HG03571 (cell line): ENCODE data around the gene SPRYD3.
"Not testable (repeated sequence)": the region's sequence is repeated elsewhere in the genome, so short reads cannot be mapped to it uniquely, and the experiment has no call there.

ENCODE experiments used
- ATAC-seq: cut with Tn5 transposase; IDR thresholded peaks from one replicate; pipeline ENCODE4 v1.9.1; 2021; ENCODE audit not compliant: unreplicated experiment

SPRYD3 gene

GRCh38 chr12:53079226-53080117 lies at the start of gene SPRYD3:
SPRYD3 (minus strand) TSS chr12:53079390; CDS start chr12:53079333, 57 bp downstream.
- ATAC-seq, result peak; percentile 98

GRCh38 chr12:53127169-53127568 lies 48.0 kb upstream of the SPRYD3 start:
- no peak for ATAC-seq

- no peak for ATAC-seq
Observed at GRCh38 chr12:53124352-53124723, 45.1 kb upstream of the SPRYD3 start.

- no peak for ATAC-seq
Observed at GRCh38 chr12:53123578-53124351, 44.6 kb upstream of the SPRYD3 start.

- no peak for ATAC-seq
Observed at GRCh38 chr12:53122961-53123468, 43.8 kb upstream of the SPRYD3 start.

GRCh38 chr12:53120685-53121525 lies 41.7 kb upstream of the SPRYD3 start:
- no peak for ATAC-seq

GRCh38 chr12:53118751-53119300 lies 39.6 kb upstream of the SPRYD3 start:
- no peak for ATAC-seq

- ATAC-seq, result no peak
Observed at GRCh38 chr12:53115891-53116648, 36.9 kb upstream of the SPRYD3 start.

GRCh38 chr12:53115112-53115890 lies 36.1 kb upstream of the SPRYD3 start:
- no peak for ATAC-seq

- ATAC-seq, result no peak
Observed at GRCh38 chr12:53113951-53114350, 34.8 kb upstream of the SPRYD3 start.

- no peak for ATAC-seq
Observed at GRCh38 chr12:53113136-53113705, 34.0 kb upstream of the SPRYD3 start.

- ATAC-seq, result not testable (repeated sequence)
Observed at GRCh38 chr12:53112431-53112830, 33.2 kb upstream of the SPRYD3 start.

GRCh38 chr12:53107122-53107521 lies 27.9 kb upstream of the SPRYD3 start:
- ATAC-seq, result no peak

- no peak for ATAC-seq
Observed at GRCh38 chr12:53105712-53106439, 26.7 kb upstream of the SPRYD3 start.

- ATAC-seq, result no peak
Observed at GRCh38 chr12:53105256-53105655, 26.1 kb upstream of the SPRYD3 start.

GRCh38 chr12:53103860-53104305 lies 24.7 kb upstream of the SPRYD3 start:
- ATAC-seq, result no peak

- peak; percentile 46 for ATAC-seq
Observed at GRCh38 chr12:53102883-53103807, 24.0 kb upstream of the SPRYD3 start, which contains the start of gene SOAT2. SOAT2 (plus strand) TSS chr12:53103486; CDS start chr12:53103578, 92 bp downstream.
